Limb (tissue), 2 donors: ENCODE data around the gene LAMC1.
"Not testable (repeated sequence)": the region's sequence is repeated elsewhere in the genome, so short reads cannot be mapped to it uniquely, and the experiment has no call there.

Experiments used
- DNase-seq, 2 donors: peaks; one replicate each; pipeline ENCODE4 v3.0.0-alpha.2; 2016; ENCODE audit errors: extremely low spot score in 2 of 2

LAMC1 gene

GRCh38 chr1:183043254-183043653, 20.0 kb downstream of the LAMC1 start:
- no peak for DNase-seq

GRCh38 chr1:183043872-183044854, 20.9 kb downstream of the LAMC1 start:
- no peak for DNase-seq

GRCh38 chr1:183044893-183045649, 21.9 kb downstream of the LAMC1 start:
- no peak for DNase-seq

- DNase-seq = no peak
Observed at GRCh38 chr1:183048087-183049085, 25.2 kb downstream of the LAMC1 start.

DNA sequence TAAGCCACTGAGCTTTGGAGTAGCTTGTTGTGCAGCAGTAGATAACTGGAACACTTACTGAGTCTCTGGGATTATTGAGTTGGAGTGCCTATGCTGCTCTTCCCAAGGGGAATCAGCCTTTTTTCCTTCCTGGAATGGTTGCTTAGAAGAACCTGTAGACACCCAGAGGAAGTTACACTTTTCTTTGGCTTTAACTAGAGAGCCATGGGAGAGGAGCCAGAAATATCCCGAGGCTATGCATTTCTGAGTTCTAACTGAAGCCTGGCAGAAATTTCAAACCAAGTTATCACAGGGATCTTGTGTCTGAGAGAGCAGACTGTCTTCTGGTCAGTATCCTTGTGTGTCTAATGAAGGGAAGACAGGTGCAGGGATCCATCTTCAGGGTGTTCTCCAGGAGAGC, 28.3 kb downstream of the LAMC1 start:
- no peak for DNase-seq

- DNase-seq = no peak
Observed at GRCh38 chr1:183052861-183053260, 29.6 kb downstream of the LAMC1 start.

DNA sequence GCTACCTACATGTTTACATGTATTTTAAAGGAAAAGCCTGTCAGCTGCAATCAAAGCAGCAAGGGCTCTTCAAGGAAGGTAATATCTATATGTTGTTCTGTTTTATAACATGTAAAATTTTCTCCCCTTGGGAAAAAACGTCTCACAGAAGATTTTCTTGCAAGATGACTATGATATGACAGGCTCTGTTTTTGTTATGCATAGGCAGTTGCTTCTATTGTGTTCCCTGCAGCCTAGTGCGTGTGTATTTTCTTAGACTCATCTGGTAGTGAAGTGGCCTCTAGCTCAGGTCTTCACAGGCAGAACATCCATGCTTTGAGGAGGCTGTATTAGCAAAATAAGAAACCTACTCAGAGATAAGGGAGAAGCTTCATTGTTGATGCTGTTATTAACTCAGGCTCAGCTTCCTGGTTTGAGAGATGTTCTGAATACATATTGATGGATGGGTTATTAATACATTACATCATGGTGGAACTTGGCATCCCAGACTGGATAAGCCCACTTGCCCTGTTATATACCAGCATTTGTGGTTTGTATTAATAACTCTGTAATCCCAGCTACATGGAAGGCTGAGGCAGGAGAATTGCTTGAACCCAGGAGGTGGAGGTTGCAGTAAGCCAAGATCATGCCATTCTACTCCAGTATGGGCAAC, 35.8 kb downstream of the LAMC1 start:
- no peak for DNase-seq

DNA sequence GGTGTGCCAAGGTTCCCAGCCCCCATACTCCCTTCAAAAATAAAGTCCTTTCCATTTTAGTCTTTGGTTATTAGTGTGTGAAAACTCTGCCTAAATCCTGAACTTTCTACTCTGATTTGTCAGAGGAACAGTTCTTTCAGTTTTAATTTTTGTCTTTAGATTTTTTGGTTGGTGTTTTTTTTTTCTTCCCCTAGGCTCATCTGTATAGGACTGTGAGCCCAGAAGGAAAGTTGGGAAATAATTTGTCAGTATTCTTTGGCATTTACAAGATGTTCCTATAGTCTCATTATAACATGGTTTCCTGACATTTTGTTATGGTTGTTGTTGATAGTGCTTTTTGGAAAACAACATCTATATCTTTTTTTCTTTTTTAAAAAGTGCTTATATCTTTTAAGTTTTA, 38.0 kb downstream of the LAMC1 start:
- no peak for DNase-seq

DNA sequence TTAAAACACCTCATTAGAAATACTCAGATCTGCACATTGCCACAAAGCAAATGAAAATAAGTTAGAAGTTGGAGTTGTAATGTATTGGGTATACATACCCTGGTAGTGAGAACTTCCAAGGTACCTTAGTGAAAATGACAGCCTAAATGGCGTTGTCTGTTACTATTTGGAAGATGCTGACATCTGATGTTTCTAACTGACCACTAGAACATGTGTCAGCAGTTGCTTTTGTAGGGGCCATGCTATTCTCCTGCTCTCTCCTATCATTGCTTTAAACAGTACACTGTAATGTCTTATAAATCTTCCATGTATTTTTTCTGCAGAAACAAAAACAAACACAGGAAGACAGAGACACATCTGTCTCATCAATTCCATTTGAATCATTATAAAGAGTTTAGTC, 40.1 kb downstream of the LAMC1 start:
- DNase-seq = no peak

DNA sequence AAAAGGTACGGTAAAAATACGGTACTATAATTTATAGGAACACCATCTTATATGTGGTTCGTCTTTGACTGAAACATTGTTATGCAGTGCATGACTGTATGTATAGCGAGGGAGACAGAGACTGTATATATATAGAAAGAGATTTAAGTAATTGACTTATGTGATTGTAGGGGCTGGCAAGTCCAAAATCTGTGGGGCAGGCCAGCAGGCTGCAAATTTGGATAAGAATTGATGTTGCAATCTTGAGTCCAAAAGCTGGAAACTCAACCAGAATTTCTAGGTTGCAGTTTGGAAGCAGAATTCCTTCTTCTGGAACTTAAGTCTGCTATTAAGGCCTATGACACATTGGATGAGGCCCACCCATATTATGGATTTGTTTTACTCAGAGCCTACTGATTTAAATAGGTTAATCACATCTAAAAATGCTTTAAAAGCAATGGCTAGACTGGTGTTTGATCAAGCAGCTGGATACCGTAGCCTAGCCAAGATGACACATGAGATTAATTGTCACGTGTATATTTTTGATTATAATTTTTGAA, 42.0 kb downstream of the LAMC1 start:
- DNase-seq = no peak

GRCh38 chr1:183066432-183066831, 43.2 kb downstream of the LAMC1 start:
- DNase-seq = not testable (repeated sequence)

DNA sequence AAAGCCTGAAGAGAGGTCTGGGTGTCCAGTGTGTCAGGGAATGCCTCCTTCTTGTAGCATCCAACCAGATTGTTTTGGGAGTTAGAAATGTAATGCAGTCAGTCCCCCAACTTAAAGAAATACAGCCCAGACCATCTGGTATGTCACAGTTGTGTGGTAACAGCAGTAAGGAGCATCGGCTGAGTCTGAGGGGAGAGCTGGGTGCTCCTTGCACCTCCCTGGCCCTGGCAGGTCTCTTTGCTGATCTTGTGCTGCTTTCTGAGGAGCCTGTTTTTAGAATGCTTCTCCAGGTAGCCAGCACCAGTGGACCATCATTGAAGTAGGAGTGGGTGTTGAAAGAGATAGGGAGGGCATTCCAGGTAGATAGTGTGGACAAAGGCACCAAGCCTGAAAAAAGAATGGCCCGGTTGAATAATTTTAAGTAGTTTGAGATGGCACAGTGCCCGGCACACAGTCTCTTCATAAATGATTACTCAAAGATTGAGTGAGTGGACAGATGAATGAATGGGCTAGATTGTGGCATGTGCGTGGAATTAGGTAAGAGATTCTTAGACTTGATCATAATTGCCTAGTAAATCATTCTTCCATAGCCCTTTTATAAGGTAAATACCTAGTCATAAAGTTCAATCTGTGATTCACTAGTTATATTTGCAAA, 46.5 kb downstream of the LAMC1 start:
- DNase-seq = no peak

DNA sequence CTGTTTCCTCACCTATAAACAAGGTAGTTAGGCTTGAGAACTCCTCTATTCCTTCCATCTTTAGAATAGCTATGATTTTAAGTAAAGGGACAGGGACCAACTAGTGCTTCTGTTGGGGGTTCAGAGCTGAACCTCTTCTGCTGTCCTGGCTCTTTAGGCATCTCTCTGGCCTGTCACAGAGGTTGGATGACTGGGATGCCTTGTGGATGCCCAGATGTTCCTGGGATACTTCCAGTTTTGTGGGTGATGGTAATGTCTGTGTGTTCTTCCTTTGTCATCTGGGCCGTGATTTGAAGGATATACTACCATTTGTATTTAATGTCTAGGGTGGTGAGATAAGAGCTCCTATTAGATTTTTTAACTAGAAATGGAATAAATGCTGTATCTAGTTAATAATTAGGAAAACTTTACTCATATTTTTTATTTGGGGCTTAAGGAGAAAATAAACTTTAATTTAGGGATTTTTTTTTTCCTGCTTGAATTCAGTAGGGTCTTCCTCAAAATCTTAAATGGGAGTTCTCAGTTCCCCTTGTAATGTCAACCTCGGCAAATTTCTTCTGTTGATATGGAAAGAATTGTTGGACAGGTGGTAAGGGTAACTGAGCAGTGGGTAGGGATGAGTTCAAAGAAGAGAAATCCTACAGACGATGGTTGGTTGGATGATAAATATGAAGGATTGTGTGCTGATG, 47.2 kb downstream of the LAMC1 start:
- no peak for DNase-seq

DNA sequence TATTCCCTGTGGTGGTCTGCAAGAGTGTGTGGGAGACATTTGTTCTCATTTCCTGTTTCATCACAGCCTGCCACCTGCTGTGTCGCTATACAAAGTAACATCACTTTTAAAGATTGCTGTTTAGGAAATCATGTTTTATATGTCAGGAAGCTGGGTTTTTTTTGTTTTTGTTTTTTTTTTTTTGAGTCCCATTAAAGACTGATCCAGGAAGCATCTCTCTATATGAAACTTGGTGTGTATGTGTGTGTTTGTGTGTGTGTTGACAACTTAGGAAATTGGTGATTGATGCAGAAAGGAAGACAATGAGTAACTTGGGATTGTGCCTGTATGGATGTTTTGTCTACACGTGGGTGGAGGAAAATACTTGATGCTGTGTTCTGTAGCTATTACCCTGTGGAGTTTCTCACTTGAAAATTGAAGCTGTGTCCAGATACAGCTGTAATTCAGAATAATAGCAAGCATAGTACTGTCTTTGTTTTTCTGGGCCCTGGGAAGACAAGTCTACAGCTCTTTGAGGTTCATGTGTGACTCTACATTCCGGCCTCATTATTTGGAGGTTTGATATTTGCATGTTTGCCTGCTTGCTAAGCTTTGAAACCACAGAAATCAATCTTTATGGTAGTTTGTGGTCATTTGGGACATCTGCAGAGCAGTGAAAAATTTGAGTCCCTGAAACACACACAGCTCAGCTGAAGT, 47.9 kb downstream of the LAMC1 start:
- DNase-seq = peak in 1 of 2 donors; percentile 53

DNA sequence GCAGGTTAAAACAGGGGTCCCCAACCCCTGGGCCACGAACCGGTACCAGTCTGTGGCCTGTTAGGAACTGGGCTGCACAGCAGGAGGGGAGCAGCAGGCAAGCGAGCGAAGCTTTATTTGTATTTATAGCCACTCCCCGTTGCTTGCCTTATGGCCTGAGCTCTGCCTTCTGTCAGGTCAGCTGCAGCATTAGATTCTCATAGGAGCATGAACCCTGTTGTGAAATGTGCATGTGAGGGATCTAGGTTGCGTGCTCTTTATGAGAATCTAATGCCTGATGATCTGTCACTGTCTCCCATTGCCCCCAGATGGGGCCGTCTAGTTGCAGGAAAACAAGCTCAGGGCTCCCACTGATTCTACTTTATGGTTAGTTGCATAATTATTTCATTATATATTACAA, 49.4 kb downstream of the LAMC1 start:
- DNase-seq = not testable (repeated sequence)

DNA sequence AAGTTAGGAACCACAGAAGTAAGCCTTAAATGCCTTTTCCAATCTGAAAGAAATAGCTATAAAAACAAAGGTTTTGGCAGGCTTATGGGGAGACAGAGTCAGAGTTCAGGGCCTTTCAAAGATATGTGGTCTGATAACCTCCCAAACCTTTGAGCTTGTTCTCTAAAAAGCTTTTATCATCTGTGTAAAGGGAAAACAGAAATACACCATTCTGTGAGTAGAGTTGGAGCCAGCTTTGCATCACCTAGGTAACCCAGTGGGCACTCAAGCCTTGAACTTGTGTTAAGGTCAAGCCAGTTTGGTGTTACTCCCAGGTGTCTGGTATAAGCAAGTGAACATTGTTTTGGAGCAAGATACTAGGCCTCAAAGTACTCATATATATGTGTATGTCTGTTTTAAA, 50.1 kb downstream of the LAMC1 start:
- DNase-seq = no peak

GRCh38 chr1:183074215-183074614, 51.0 kb downstream of the LAMC1 start:
- no peak for DNase-seq

- DNase-seq = no peak
Observed at GRCh38 chr1:183075861-183076260, 52.6 kb downstream of the LAMC1 start.

DNA sequence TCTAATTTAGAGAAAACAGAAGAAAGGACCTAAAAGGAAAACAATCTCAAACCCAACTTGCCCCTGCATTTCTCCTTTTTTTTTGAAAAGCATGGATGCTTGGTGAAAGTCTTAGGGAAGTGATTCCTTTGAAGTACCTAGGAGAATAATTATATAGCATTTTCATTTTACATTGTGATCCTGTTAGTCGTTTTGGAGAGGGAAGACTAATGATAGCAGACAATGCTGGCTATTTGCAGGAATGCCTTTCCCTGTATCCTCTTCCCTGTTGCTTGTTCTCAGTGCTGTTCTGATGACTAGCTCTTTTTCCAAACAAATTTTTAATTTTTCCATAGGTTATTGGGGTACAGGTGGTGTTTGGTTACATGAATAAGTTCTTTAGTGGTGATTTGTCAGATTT, 53.9 kb downstream of the LAMC1 start:
- no peak for DNase-seq
